ENCODE measurements around the gene APOBEC2.

Gene APOBEC2

GRCh38 chr6:41065550-41066026 is 12.6 kb downstream of the APOBEC2 start:
- TF ChIP-seq, protein P1, sequence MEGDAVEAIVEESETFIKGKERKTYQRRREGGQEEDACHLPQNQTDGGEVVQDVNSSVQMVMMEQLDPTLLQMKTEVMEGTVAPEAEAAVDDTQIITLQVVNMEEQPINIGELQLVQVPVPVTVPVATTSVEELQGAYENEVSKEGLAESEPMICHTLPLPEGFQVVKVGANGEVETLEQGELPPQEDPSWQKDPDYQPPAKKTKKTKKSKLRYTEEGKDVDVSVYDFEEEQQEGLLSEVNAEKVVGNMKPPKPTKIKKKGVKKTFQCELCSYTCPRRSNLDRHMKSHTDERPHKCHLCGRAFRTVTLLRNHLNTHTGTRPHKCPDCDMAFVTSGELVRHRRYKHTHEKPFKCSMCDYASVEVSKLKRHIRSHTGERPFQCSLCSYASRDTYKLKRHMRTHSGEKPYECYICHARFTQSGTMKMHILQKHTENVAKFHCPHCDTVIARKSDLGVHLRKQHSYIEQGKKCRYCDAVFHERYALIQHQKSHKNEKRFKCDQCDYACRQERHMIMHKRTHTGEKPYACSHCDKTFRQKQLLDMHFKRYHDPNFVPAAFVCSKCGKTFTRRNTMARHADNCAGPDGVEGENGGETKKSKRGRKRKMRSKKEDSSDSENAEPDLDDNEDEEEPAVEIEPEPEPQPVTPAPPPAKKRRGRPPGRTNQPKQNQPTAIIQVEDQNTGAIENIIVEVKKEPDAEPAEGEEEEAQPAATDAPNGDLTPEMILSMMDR (IDR thresholded peaks at IDR 0.05), result no peak

- TF ChIP-seq, protein P1 (IDR thresholded peaks at IDR 0.05), result peak; percentile 78
Observed at GRCh38 chr6:41066867-41067304, 13.9 kb downstream of the APOBEC2 start.

DNA sequence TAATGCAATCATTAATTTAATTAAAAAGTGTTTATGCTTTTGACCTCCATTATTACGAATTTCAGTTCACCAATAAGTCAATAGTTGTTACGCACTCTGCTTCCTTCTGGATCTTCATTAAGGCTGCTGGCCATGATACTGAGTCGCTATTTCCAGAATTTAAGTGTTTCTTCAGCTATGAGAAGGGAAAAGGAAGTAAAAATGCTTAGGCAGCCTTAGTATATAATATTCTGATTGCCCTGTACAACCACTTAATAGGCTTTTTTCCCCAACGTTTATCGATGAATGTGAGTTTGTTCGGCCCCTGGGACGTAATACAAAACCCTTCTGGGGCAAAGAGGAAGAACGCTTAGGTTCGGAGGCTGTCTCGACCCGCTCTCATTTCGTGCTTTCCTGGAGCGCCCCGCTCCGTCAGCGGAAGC is 18.5 kb downstream of the APOBEC2 start:
- TF ChIP-seq, protein P1 (IDR thresholded peaks at IDR 0.05), result no peak

DNA sequence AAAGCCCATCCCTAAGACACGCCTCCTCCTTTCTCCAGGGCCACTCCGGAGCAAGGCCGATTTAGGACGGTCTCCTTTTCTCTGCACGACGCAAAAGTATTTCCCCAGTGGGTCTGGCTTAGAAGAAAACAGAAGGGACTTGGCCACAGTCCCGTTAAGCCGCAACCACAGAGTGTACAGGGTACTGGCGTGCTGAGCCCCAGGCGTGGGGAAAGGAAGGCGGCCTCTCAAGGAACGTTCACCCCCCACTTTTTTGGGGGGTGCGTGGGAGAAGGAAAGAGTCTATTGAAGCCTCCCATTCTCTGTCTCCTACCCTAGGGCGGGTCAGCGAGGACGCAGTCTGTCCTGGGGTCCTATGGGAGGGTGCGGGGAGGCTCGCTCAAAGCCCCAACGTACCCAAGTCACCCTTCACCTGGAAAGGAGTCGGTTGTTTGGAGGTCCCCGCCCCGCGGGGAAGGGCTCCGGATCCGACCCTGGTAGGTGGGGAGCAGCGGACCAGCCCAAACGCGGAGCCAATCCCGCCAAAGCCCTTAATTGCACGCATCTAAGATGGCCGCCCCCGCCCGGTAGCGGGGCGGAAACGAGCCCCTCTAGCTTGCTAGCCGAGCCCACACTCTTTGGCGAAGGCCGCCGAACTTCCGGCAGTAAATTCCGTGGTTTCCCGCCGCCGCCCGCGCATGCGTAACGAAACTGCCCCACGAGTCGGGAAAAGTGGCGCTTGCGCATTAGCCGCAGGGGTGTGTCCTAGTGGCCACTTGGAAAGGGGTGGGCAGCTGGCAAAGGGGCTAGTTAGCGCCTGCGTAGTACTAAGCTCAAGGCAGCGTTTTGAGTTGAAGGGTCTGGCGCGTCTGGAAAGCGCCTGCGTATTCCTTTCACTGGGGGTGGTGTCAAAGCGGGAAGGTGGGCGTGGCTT is 19.2 kb downstream of the APOBEC2 start, which contains the start of gene OARD1:
Gene OARD1 (minus strand): TSS at position 434 of the 913 bp plus-strand sequence. CDS start 722 bp downstream, outside the sequence.
- TF ChIP-seq, protein P1 (IDR thresholded peaks at IDR 0.05), result no peak

DNA sequence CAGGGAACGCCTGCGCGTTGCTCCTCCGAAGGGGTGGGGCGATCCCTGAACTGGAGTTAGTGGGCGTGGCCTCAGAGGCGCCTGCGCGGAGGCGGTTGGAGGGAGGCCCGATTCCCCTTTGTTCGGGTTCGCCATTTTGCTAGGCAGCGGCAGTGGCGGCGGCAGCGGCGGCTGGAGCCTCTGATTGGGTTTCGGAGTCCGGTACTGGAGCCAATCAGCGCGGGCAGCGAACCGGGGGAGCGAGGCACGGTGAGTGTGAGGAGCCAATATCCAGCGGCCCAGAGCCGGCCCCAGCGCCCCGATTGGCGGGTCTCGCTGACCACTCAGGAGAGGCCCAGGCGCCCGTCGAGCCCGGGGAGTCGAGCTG is 19.8 kb downstream of the APOBEC2 start, which contains the start of gene NFYA:
Gene NFYA (plus strand): TSS at position 139 of the 367 bp plus-strand sequence. CDS start 6,116 bp downstream, outside the sequence.
- TF ChIP-seq, protein P1 (IDR thresholded peaks at IDR 0.05), result no peak

GRCh38 chr6:41073203-41073967 is 20.4 kb downstream of the APOBEC2 start:
- TF ChIP-seq, protein P1 (IDR thresholded peaks at IDR 0.05), result 0 out of 2 replicates have a peak, but pooled peaks have one; percentile 19

DNA sequence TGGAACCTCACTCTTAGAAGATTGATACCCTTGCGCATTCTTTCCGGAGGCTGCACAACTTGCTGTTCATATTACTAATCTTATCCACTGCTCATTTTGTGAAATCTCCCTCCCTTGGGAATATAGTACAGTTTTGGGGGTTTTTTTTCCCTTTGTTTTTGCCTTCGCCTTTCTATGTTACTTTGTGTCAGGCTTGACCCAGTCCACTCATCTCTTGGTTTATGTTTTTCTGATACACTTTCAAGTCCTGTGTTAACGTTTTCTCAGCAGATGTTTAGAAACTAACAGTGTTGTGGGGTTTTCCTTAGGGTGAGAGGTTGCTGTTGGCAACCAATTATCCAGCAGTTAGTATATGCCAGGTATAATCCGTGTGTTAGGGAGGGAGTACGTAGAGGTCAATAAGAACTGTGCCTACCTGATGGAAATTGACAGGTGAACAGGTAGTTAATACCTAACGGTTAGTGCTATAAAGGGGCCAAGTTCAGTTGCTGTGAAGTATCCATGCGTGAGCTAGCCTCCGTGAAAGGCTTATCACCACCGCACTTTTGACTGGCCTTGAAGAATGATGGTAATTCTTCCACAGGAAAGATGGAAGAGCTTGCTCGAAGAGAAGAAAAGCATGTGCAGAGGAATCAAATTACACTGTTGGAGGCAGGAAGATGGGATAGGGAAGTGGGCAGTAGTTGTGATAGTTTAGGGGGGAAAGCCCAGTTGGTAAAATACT is 21.1 kb downstream of the APOBEC2 start:
- TF ChIP-seq, protein P1 (IDR thresholded peaks at IDR 0.05), result no peak

Data from LNCAP (cell line).